SIG-M5 treated with dmso at 0.1 percent for 504 hours (cell line): ENCODE measurements around the gene MEOX1.

Experiments used
- DNase-seq: peaks from one replicate; lab custom pipeline; 2025; ENCODE audit not compliant: unreplicated experiment; lab: John Stamatoyannopoulos, UW

MEOX1 gene

DNA sequence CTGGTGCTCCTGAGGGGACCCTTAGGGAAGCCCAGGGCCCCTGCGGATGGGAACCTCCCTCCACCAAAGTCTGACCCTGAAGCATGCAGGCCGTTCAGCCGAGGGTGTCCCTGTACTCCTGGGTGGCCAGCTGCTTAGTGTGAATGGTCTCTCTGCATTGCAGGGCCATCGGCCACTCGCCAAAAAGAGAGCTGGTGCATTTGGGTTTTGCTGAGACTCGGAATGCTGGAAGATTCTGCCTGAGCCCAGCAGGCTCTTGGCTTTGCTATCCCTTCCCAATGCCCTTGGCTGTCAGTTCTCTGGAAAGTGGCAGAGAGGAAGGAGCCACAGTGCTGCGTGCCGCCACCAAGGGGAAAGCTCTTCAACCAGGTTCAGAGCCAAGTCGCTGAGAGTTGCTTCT, 2.8 kb downstream of the MEOX1 start:
- DNase-seq: no peak

DNA sequence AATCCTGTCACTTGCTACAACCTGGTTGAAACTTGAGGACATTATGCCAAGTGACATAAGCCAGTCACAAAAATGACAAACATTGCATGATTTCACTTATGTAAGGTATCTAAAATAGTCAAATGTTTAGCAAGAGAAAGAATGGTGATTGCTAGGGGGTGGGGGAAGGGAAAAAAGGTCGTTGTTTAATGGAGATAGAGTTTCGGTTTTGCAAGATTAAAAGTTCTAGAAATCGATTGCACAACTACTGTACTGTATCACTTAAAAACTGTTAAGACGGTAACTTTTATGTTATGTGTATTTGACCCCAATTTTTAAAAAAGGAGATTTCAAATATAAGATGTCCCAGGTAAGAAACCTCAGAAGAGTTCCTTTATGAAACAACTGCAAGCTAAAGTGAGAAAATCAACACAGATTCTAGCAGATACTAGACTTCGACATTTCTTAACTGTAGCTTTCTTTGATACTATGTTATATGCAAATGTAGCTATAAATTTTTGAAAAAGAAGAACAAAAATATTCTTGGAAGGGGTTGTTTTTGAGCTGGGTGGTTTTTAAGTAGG, 5.9 kb downstream of the MEOX1 start:
- DNase-seq: peak; percentile 94

GRCh38 chr17:43652124-43652480, 9.6 kb downstream of the MEOX1 start:
- no peak for DNase-seq

DNA sequence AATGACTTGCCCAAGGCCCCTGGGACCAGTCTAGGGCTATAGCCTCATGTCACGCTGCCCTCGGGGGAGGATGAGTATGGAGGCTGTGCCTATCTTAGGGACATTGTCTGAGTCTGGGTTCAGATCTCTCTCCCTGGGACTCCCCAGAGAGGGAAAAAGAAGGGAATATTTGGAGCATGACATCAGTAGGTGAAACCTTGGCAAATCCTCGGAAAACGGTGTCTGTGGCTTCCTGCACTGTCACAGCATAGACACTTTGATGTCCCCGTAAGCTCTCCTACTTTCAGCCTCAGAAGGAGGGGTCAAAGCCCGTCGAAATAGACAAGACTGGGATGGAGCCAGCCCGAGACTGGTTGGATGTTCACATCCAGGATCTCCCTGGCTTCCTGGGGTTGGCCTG, 11.3 kb downstream of the MEOX1 start:
- no peak for DNase-seq

DNA sequence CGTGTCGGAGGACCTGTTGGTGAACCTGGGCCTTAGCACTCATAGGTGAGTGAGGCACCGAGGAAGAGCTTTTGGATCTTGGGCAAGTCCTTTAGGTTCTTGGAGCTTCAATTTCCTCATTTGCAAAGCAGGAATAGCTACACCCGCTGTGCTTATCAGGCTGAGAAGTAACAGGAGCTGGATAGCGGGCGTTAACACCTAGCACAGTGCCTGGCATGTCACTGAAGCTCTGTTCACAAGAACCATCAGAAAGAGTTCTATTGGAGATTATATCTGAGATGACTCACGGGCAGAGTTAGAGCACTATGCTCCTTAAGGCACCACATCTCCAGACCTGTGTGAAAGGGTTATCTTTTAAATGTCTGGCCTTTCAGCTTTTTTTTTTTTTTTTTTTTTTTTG, 12.8 kb downstream of the MEOX1 start:
- DNase-seq: no peak

GRCh38 chr17:43645765-43646481, 15.8 kb downstream of the MEOX1 start:
- no peak for DNase-seq

GRCh38 chr17:43645450-43645764, 16.3 kb downstream of the MEOX1 start:
- DNase-seq: no peak

DNA sequence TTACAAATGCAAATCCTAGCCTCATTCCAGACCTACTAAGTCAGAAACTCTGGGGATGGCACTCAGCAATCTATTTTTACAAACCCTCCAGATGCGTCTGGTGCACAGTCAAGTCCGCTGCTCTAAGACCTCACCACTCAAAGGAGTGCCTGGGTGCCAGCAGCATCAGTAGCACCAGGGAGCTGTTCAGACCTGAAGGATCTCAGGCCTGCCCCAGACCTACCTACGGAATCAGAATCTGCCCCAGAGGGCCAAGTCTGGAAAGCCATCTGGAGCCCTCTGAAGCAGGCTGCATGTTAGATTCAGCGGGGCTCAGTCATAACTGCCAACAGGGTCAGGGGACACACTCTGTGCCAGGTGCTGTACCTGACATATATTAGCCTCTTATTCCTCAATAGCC, 17.6 kb downstream of the MEOX1 start:
- DNase-seq: no peak

- DNase-seq: no peak
Measured at GRCh38 chr17:43641416-43641815, 20.3 kb downstream of the MEOX1 start.

- DNase-seq: no peak
Measured at GRCh38 chr17:43640491-43641252, 21.1 kb downstream of the MEOX1 start.

DNA sequence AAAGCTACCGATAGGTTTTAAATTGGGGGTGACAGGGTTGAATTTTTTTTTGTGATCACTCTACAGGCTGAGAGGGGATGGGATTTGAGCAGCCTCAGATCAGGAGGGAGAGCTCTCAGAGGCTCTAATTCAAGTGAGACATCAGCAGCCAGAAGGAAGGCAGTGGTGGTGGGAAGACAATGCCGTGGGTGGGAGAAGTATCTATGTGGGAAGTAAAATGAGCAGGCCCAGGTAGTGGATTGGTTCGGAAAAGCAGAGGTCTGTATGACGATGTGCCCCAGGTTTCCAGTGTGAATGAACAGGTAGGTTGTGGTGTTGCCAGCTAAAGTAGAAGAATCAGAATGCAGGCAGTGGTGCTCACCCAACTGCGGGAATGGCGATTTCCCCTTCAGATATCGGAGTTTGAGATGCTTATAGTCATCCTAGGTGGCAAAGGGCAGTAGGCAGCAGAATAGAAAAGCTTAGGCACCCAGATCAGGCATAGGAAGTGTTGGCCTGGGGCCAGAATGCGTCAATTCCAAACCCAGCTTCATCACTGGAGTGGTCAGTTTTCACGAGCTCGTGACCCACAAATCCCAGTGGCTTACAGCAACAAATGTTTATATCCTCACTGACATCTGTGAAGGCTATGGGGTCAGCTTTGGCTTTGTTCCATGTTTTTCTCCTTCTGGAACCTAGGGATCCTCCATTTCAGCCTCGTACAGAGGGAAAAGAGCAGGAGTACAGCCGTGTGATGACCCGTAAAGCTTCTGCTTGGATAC, 24.0 kb downstream of the MEOX1 start:
- no peak for DNase-seq

- no peak for DNase-seq
Measured at GRCh38 chr17:43636426-43636825, 25.3 kb downstream of the MEOX1 start.

GRCh38 chr17:43634591-43635125, 27.1 kb downstream of the MEOX1 start:
- no peak for DNase-seq

- no peak for DNase-seq
Measured at GRCh38 chr17:43632221-43632620, 29.5 kb downstream of the MEOX1 start.

DNA sequence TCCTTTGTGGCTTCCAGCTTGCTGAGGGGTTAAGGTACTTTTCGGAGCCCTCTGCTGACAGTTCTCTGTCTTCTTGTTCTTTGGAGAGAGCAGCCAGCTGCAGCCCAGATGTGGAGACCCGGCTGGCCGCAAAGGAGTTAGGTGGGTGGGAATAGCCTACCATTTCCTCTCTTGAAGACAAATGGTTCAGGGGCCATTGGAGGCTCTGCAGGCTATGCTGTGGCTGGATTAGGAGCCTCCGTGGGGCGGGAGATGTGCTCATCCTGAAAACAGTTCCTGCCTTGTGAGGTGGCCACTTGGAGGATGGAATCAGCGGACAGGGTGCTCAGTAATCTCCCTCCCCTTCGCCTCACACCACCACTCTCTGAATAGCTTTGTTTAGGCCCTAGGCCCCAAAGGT, 30.3 kb downstream of the MEOX1 start:
- DNase-seq: no peak

DNA sequence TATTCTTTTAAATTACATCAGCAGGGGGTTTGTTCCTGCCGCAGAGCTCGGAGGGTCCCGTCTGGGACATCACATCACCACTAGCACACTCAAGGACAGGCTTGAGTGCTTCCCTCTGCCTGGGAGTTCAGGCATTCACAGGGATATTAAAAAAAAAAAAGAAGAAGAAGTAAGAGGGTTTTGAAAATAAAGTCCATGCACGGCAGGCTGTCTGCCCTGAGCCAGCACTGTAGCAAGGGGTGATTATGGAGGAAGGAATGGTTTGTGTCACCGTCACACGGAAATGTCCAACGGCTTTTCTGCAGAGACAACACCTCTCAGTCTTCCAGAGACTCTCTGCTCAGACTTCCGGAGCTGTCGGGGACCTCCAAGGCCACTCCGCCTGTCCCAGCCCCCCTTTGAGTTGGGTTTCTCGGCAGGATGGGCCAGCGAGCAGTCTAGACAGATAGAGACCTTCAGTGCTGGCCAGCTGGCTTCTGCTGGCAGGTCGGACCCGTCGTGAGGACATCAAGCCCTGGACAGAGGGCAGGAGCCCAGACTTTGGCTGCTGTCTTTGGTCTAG, 33.6 kb downstream of the MEOX1 start:
- no peak for DNase-seq

DNA sequence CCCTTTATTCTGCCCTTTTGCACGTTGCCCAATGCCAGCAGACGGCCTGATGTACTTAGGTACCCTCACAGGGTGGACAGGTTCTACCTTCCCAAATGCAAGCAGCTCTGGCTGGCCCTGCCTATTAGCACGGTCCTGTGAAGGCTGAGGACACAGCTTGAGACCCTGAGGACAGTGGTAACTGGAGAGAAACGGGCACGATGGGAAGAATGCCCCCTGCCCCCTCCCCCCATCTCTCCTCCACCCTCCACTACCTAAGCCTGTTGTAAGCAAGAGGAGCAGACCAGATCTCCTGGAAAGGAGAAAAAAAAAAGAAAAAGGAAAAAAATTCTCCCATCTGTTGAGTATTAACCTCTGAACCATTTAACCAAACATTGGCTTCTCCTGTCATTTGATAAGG, 34.1 kb downstream of the MEOX1 start:
- no peak for DNase-seq

- DNase-seq: no peak
Measured at GRCh38 chr17:43626023-43626422, 35.7 kb downstream of the MEOX1 start.

DNA sequence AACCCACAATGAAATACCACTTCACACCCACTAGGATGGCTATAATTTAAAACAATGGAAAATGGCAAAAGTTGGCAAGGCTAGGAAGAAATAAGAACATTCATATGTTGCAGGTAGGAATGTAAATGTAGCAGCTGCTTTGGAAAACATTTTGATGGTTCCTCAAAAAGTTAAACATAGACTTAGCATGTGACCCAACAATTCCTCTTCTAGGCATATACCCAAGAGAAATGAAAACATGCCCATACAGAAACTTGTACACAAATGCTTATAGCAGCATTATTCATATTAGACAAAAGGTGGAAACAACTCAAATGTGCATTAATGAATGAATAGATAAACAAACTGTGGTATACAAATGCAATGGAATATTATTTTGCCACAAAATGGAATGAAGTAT, 36.1 kb downstream of the MEOX1 start:
- no peak for DNase-seq

DNA sequence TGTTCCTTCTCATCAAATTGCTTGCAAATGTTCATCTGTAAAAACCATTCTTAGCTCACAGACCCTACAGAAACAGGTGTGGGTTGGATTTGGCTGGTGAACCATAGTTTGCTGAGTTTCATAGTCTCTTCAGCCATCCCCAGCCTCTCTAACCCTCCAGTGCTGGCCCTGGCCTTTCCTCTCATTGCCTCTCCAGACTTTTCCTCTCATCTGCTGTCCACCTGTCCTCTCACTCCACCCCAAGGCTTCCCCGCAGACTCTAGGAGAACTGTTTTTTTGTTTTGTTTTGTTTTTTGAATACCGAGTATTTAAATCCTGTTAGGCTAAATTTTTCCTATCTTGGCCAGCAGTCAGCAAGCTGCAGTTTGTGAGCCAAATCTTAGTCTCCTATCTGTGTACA, 41.1 kb downstream of the MEOX1 start:
- no peak for DNase-seq

DNA sequence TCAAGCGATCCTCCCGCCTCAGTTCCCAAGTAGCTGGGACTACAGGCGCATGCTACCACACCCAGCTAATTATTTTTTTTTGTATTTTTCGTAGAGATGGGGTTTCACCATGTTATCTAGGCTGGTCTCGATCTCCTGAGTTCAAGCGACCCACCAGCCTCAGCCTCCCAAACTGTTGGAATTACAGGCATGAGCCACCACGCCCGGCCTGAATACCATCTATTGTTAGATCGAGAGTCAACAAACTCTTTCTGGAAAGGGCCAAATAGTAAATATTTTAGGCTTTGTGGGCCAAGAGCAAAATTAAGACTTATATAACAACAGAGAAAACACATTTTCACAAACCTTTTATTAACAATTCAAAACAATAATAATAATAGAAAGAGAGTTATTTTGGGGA, 41.6 kb downstream of the MEOX1 start:
- DNase-seq: no peak
